Stomach (tissue), 9 donors: ENCODE results near the gene RNU6-1. TPM values are rescaled to one million over a fixed set of nuclear protein-coding genes. Genes with fewer than 3 reads are reported as not detected.

ENCODE experiments used
- DNase-seq, 2 donors: peaks; one replicate each; pipeline versions ENCODE4 v3.0.0 to v3.0.0-alpha.2; 2013 to 2019
- H3K27ac ChIP-seq, 5 donors: fragments of 200-600 bp in 4 of 5; sonication (generic) in 4 of 5; one replicate each; pipeline ENCODE4 v1.5.1; 2013 to 2019; ENCODE audit warnings: mild to moderate bottlenecking in 1 of 5, moderate library complexity in 1 of 5
- H3K27me3 ChIP-seq, 3 donors: fragments of 200-600 bp; sonication (generic); one replicate each; pipeline ENCODE4 v1.5.1; 2017 to 2019; ENCODE audit warnings: mixed run types in 1 of 3
- H3K36me3 ChIP-seq, 4 donors: fragments of 200-600 bp; sonication (generic); 1 replicate in 3 of 4; 2 replicates in 1 of 4; pipeline ENCODE4 v1.5.1; 2016 to 2019
- H3K4me1 ChIP-seq, 4 donors: fragments of 200-600 bp; sonication (generic); one replicate each; pipeline ENCODE4 v1.5.1; 2016 to 2019
- H3K4me3 ChIP-seq, 4 donors: fragments of 200-600 bp; sonication (generic) in 3 of 4; one replicate each; pipeline ENCODE4 v1.5.1; 2016 to 2019; ENCODE audit warnings: mild to moderate bottlenecking in 1 of 4
- H3K9me3 ChIP-seq, 4 donors: fragments of 200-600 bp; sonication (generic); one replicate each; pipeline ENCODE4 v1.5.1; 2016 to 2019
- EP300 ChIP-seq: sonication (generic); formaldehyde crosslinking; IDR thresholded peaks from one replicate; pipeline ENCODE4 v1.6.1; 2017; ENCODE audit warnings: antibody characterized with exemption
- POLR2A ChIP-seq, 4 donors: fragments of 450-650 bp; IDR thresholded peaks; one replicate each; pipeline ENCODE4 v1.6.1; 2016; ENCODE audit warnings: antibody characterized with exemption in 4 of 4, control low read depth in 2 of 4, mild to moderate bottlenecking in 1 of 4, moderate library complexity in 1 of 4
- POLR2AphosphoS5 ChIP-seq, 3 donors: sonication (generic); formaldehyde crosslinking; IDR thresholded peaks; one replicate each; pipeline ENCODE4 v1.6.1; 2016; ENCODE audit warnings: antibody characterized with exemption in 3 of 3
- WGBS, 5 donors: extraction: QIAGEN DNeasy Blood & Tissue Kit in 3 of 5; methylation state at CpG; one replicate each; pipeline versions ENCODE4 v1.1.5 to v1.1.7; 2013 to 2018; 5-methylcytosine and 5-hydroxymethylcytosine counted together
- intact Hi-C: fragments of 100-400 bp; cut with DNase I; formaldehyde crosslinking; loops from one replicate; pipeline ENCODE4 v1.15.1; 2023; ENCODE audit warnings: low total_unique reads
- polyA plus RNA-seq, 3 donors: library from polyadenylated mRNA; stranded (reverse); fragments of 200-250 nt; gene quantifications; one replicate each; pipeline ENCODE4 v1.2.3, GENCODE V29; 2013
- total RNA-seq, 5 donors: library from RNA; depleted of rRNA; stranded (reverse); fragments of >200 nt; gene quantifications; one replicate each; pipeline versions ENCODE4 v1.1.0 to v1.2.3, GENCODE V29; 2014 to 2016
- TF ChIP-seq, protein P1 (sequence below), 7 experiments: fragments of 450-650 bp in 4 of 7; fragments of 200-600 bp in 3 of 7; sonication (generic) in 3 of 7; IDR thresholded peaks; one replicate each; pipeline ENCODE4 v1.5.1; 2016 to 2019; ENCODE audit warnings: antibody characterized with exemption in 7 of 7, control low read depth in 2 of 7, mild to moderate bottlenecking in 1 of 7
- donor health status: healthy with polysubstance abuse.
- donor health status: Bipolar disorder and iron deficiency.
- donor health status: healthy.

RNU6-1 gene
- total and polyA plus RNA-seq, 8 donors: not detected

DNA sequence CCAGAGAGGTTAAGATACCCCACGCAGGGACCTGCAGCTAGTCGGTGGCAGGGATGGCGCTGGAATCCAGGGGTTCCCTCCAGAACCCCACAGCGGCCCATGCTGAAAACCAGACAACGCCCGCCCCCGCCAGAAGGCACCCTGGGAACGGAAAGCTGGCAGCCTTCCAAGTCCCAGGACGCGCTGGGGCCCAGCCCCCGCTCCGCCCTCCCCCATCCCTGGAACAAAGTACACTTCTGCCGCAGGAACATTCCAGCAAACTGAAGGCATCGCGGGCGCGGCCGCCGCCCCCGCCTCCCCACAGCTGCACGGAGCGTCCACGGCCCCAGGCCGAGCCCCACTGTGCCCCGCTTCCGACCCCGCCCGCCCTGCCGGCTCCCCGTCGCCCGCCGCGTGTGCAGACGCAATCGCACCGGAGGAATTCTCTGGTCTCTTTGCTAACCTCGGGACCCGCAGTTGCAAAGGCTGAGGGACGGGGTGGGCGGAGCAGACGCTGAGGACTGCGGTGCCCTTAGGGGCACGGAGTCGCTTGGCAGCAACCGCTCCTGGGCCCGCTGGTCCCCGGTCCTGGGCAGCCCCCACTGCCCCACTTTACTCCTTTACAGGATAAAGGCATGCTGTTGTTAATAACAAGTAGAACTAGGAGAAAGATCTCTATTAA lies 44.8 kb upstream of the RNU6-1 start:
- Histone ChIP-seq H3K4me3 (peak overlapping the region; percentile 46 to 65 (median 51)), H3K36me3 (no peaks in the 10 kb centered on the region), H3K27ac (peak overlapping the region; percentile 74 to 88 (median 86)), H3K9me3 (no peaks in the 10 kb centered on the region), H3K27me3 (no peaks in the 10 kb centered on the region), H3K4me1 (peaks cover 7 to 47% (median 27%) of the 10 kb centered on the region in 4 donors)
- peak; percentile 89 to 95 for DNase-seq
- TF ChIP-seq POLR2AphosphoS5 (IDR thresholded peaks at IDR 0.05): peak; percentile 28 to 68 (median 45)
- TF ChIP-seq, protein P1, sequence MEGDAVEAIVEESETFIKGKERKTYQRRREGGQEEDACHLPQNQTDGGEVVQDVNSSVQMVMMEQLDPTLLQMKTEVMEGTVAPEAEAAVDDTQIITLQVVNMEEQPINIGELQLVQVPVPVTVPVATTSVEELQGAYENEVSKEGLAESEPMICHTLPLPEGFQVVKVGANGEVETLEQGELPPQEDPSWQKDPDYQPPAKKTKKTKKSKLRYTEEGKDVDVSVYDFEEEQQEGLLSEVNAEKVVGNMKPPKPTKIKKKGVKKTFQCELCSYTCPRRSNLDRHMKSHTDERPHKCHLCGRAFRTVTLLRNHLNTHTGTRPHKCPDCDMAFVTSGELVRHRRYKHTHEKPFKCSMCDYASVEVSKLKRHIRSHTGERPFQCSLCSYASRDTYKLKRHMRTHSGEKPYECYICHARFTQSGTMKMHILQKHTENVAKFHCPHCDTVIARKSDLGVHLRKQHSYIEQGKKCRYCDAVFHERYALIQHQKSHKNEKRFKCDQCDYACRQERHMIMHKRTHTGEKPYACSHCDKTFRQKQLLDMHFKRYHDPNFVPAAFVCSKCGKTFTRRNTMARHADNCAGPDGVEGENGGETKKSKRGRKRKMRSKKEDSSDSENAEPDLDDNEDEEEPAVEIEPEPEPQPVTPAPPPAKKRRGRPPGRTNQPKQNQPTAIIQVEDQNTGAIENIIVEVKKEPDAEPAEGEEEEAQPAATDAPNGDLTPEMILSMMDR (IDR thresholded peaks at IDR 0.05): no peak
- intact Hi-C loops: no loop called here
- WGBS, 5 donors: 0 to 2% (median 1%) methylated on average over 15 to 48 of the region's 48 CpGs

DNA sequence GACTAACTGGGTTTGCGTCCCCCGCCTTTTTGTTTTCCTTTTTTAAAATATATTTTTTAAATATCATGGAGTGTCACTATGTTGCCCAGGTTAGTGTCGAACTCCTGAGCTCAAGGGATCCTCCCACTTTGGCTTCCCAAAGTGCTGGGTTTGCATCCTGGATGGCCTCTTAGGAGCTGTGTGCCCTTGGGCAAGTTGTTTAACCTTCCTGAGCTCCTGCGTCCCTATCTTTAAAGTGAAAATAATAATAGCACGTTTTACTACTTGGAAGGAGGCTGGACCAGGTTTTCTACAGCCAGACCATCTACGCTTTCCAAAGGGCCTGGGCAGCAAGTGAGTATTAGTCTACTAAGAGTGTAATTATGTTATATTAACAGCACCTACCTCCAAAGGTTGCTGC lies 44.2 kb upstream of the RNU6-1 start:
- no peak for DNase-seq
- no peak for TF ChIP-seq POLR2A (IDR thresholded peaks at IDR 0.05)
- no peak for TF ChIP-seq POLR2AphosphoS5 (IDR thresholded peaks at IDR 0.05)
- TF ChIP-seq, protein P1 (IDR thresholded peaks at IDR 0.05): no peak
- no peak for TF ChIP-seq EP300
- Histone ChIP-seq H3K9me3 (no peaks in the 10 kb centered on the region), H3K36me3 (no peaks in the 10 kb centered on the region), H3K27ac (peak overlapping the region; percentile 74 to 88 (median 86)), H3K4me3 (peak overlapping the region in 3 of 4 donors; percentile 46 to 65 (median 54)), H3K4me1 (peaks cover 7 to 47% (median 27%) of the 10 kb centered on the region in 4 donors), H3K27me3 (no peaks in the 10 kb centered on the region)
- WGBS, 5 donors: 63 to 68% (median 68%) methylated on average over 6 of the region's 6 CpGs
- intact Hi-C loops: no loop called here

DNA sequence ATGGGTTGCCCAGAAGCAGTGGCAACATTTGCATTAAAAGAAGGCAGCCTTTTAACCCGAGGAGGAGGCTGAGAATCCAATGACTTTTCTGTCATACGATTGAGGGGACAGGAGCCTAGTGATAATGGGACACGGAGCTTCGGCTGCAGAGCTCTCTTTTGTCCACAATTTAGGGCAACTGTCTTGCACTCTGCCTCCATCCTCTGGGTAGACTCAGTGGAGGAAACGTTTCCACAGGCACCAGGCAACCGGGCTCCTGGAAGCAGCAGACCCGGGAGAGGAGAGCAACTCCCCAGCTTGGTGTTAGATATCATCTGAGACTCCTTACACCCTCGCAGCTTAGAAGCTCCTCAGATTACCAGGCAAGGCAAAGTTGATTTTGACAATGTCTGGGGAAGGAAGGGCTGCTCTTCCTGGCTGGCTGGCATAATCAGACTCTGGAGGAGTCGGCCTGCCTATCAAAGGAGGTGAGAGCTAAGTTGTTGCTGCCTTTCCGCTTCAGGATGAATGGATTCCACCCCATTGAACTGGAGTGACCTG lies 43.5 kb upstream of the RNU6-1 start:
- TF ChIP-seq POLR2A (IDR thresholded peaks at IDR 0.05) (no peak), POLR2AphosphoS5 (IDR thresholded peaks at IDR 0.05) (no peak), EP300 (no peak)
- TF ChIP-seq, protein P1 (IDR thresholded peaks at IDR 0.05): no peak
- no peaks in the 10 kb centered on the region for H3K36me3 ChIP-seq
- peaks cover 7 to 47% (median 27%) of the 10 kb centered on the region in 4 donors for H3K4me1 ChIP-seq
- no peaks in the 10 kb centered on the region for H3K27me3 ChIP-seq
- intact Hi-C loops: no loop called here
- no peak overlapping the region for H3K4me3 ChIP-seq
- no peak for DNase-seq
- 56 to 69% (median 62%) methylated on average over 10 of the region's 10 CpGs for WGBS, 5 donors
- H3K27ac ChIP-seq: peak overlapping the region in 4 of 5 donors; percentile 34 to 88 (median 80)
- no peaks in the 10 kb centered on the region for H3K9me3 ChIP-seq

DNA sequence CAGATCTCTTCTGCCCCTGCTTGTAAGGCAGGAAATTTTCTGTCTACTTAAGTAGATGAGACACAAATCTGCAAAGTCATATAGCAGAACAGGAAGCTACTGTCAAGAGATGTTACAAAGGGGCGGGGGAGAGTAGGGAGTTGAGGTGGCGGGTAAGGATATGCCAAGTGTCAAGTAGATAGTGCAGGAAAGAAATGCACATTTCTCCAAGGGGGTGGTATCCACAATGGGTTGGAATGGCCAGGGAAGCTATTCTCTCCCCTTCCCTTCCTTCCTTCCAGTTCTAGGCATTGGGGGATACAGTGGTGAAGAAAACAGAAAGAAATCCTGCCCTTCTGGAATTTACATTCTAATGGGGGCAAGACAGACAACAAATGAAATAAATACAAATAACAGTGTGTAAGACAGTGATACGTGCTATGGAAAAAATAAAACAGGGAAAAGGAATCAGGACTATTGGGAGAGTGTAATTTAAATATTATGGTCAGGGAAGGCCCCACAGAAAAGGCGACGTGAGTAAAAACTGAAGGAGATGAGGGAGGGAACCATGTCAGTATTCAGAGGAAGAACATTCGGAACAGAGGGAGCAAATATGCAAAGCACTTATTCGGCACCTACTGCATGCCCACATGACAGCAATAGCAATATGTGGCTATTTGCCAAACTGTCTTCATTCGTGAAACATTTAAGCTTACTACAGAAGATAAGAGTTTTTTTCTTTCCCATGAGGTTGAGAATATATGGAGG lies 42.8 kb upstream of the RNU6-1 start:
- intact Hi-C loops: no loop called here
- 72 to 77% (median 74%) methylated on average over 8 of the region's 8 CpGs for WGBS, 5 donors
- DNase-seq: peak in 1 of 2 donors; percentile 51

More for the DNA sequence above, 42.8 kb upstream of the RNU6-1 start:
- peaks cover 7 to 47% (median 27%) of the 10 kb centered on the region in 4 donors for H3K4me1 ChIP-seq
- H3K27me3 ChIP-seq: no peaks in the 10 kb centered on the region
- TF ChIP-seq EP300 (no peak), POLR2AphosphoS5 (IDR thresholded peaks at IDR 0.05) (no peak), POLR2A (IDR thresholded peaks at IDR 0.05) (no peak)
- TF ChIP-seq, protein P1 (IDR thresholded peaks at IDR 0.05): no peak
- H3K27ac ChIP-seq: peak overlapping the region in 3 of 5 donors; percentile 34 to 86 (median 48)
- H3K4me3 ChIP-seq: no peak overlapping the region
- H3K36me3 ChIP-seq: no peaks in the 10 kb centered on the region
- H3K9me3 ChIP-seq: no peaks in the 10 kb centered on the region
